Activated CD8-positive, alpha-beta memory T cell treated with anti-CD3 and anti-CD28 coated beads, Interleukin-2, amount 50 U/mL, for 24 hours (primary cell): Measurements from ENCODE around the gene ACOT8.
A peak's percentile ranks its signal among the peaks of the same experiment; 100 is the strongest.
"Not testable (repeated sequence)": the region's sequence is repeated elsewhere in the genome, so short reads cannot be mapped to it uniquely, and the experiment has no call there.

Experiments used
- DNase-seq: peaks from one replicate; pipeline ENCODE4 v3.0.0-alpha.2; 2020; ENCODE audit errors: extremely low read depth

Gene ACOT8

DNA sequence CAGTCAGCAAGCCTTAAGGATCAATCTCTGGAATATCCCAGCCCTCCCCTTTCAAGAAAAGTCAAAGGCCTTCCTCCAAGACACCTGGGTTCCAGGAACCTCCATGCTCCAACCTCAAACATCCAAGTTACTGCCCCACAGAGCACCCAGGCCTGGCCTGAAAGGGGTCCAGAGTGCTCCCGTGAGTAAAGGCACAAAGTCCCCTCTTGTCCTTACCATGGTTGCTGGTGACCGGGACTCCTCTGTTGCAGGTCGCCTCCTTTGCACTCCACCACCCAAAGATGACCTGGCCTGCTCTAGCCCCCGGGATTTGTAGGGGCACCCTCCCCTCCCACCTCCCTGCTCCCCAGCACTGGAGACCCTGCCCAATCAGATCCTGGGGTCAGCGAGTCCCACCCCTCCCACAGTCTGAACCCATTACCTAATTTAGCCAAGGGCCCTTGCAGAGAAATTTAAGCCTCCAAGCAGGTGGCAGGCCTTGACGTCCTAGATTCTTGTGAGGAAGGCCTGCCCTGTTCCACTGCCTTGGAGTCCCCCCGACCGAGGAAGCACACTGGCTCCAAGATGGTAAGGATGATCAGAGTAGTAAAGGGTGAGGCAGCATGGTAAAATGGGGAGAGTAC, 30.1 kb downstream of the ACOT8 start, which contains the start of gene TNNC2:
TNNC2 (minus strand) TSS at position 283 of the 623 bp plus-strand sequence; CDS start at position 219, 64 bp downstream.
- DNase-seq, result no peak

DNA sequence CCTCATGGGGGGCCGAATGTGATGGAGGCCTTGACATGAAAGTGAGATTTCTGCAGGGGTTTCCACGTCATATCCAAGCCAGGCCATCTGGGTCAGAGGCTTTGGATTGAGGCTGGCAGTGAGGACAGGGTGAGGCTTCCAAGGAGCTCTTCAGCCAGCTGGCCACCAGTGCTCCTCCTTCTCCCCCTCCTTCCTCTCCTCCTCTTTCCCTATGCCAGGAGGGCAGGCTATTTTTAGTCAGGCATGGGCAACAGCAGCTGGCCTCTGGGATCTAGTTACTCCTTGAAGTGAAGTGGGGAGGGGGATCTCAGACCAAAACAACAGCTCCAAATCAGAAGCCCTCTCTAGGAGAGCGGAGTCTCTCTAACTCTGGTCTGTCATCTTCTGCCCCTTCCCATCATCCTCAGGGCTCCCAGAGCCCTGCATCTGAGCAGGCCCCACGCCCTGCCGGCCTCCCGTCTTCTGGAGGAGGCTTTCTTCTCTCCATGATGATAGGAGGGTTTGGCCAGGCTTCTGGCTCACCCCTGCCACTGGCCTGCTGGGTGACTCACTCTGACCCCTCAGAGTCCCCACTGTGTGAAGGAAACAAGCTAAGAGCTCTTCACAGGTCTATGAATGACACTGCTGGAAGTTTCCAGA, 30.7 kb downstream of the ACOT8 start:
- DNase-seq, result no peak

DNA sequence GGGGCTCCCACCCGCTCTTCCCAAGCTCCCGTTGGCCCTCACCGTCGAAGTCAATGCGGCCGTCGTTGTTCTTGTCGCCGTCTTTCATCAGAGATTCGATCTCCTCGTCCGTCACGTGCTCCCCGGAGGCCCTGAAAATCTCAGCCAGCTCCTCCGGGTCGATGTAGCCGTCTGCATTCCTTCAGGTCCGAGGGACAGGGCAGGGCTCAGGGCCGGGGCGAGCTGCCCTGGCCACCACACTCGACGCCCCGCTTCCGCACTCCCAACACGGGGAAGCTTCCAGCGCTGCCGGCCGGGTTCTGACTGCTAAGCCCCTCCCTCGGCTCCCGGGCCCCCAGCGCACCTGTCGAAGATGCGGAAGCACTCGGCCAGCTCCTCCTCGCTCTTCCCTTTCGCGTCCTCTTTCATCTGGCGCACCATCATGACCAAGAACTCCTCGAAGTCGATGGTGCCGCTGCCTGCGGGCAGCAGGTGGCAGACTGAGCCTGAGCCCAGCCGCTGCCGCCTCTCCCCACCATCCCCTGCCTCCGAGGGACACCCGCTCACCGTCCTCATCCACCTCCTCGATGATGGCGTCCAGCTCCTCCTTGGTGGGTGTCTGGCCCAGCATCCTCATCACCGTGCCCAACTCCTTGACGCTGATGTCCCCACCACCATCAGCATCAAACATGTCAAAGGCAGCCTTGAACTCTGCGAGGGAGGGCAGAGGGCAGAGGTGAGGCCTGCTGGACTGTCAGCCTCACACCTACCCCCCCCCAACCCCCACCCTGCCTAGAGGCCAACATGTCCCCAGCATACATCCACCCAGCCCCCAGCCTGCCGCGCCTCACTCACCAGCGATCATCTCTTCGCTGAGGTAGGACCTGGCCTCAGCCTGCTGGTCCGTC, 33.0 kb downstream of the ACOT8 start:
- no peak for DNase-seq

DNA sequence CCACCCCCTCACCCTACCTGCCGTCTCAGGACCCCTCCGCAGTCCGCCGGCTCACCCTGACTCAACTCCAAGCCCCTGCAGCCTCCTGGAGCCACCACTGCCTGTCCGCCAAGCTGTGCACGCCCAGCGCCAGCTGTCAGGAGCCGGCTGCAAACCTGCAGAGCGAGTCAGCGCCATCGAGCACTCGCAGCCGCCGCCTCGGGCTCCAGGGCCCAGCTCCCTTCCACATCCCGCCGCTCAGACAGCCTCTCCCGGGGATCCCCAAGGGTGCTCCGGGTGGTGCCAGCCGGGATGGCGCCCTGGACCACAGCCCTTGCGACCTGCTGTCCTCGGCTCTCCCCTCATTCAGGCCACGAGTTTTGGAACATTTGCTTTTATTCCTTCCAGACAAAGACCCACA, 34.3 kb downstream of the ACOT8 start:
- DNase-seq, result no peak

DNA sequence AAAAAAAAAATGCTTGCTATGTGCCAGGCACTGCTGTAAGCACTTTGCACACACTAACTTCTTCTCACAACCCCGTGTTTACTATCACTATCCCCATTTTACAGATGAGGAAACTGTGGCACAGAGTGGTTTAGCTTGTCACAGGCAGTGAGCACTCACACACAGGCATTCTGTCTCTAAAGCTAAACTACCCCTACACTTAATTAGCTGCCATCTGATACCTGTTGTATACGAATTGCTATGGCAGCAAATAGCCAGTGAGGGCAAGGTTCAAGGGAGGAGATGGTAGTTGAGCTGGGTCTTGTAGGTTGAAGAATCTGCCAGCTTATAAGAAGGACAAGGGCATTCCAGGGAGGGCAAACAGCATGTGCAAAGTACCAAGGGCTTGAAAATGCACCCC, 35.2 kb downstream of the ACOT8 start:
- no peak for DNase-seq

DNA sequence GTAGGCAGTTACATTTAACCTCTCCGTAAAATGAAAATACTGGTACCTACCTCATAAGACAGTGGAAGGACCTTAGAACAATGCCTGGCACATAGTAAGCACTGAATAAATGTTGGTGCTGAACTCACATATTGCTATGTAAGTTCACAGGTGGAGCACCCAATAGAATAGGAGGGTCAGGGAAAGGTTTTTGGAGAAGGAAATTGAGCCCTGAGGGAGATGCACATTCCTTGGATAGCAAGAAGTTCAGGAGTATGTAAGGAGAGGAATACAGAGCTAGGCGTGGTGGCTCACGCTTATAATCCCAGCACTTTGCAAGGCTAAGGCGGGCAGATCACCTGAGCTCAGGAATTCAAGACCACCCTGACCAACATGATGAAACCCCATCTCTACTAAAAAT, 37.7 kb downstream of the ACOT8 start:
- no peak for DNase-seq

DNA sequence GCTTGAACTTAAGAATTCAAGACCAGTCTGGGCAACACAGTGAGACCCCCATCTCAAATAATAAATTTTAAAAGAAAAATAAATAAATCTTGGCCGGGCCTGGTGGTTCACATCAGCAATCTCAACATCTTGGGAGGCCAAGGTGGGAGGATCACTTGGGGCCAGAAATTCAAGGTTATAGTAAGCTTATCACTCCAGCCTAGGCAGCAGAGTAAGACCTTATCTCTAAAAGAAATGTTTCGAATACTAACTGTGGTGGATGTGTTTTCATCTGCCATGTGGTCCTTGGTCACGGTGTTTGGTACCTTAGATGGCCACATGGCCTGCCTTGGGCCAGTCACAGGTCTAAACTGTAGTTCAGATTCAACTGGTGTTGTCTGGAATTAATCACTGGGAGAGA, 39.0 kb downstream of the ACOT8 start:
- DNase-seq, result no peak

DNA sequence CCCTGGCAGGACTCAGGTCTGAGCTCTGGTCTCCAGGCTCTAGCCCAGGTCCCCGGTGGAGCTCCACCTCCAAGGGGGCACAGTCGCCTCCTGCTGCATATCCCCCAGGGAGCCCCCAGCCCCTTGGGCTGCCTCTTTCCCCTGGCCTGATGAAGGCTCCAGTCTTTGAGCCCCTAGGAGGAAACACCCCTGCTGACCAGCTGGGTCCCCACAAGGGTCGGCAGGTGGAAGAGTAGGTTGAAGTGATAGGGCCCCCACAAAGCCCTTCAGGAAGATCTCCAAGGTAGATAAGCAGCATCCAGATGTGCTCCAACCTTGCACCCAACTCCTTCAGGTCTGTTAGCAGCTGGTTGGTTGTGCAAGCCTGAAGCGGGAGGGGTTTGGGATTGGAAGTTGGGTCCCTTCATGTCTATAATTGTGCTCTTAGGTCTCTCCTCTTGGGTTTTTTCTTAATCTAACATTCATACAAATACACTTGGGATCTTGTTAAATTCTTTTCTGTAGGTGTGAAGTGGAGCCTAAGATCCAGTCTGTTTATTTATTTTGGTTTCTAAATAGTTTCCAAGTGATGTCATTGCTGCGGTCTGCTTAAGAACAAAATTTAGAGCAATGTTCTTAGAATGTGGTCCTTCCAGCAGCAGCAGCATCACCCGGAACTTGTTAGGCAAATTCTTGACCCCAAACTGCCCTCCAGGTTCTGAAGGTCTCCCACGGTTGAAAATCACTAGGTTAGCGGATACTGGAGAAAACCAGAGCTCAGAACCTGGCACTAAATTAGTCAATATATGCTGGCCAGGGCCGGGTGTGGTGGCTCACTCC, 39.6 kb downstream of the ACOT8 start:
- DNase-seq, result no peak

DNA sequence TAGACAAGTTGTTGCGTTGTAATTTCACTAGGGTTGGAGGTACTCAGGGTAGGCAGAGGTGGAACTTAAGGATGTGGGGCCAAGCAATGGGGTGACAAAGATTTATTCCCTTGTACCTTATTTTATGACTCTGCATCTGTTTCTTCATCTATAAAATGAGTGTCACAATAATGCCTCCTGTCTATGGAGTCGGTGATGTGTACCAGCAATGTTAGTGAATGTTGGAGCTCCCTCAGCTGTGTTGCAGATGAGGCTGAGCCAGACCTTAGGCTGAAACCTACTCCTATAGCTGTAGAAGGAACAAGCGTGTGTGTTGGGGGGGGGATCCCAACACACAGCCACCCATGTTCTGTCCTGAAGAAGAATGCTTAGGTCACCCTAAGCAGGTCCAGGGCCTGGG, 40.2 kb downstream of the ACOT8 start:
- no peak for DNase-seq

DNA sequence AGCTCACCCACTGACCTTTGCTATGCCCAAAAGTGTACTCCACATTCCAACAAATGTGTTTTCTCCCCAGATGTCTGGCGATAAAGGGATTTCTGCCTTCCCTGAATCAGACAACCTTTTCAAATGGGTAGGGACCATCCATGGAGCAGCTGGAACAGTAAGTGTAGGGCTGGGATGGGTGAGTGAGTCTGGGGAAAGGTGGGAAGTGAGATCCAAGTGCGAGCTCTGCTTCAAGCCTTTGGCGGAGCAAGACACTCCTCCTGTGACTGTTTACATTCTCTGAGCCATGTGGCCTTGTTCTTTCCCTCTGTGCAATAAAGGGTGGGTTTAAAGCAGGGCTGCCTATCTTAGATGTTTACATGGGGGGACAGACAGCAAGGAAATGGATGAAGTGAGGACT, 42.9 kb downstream of the ACOT8 start:
- DNase-seq, result no peak

DNA sequence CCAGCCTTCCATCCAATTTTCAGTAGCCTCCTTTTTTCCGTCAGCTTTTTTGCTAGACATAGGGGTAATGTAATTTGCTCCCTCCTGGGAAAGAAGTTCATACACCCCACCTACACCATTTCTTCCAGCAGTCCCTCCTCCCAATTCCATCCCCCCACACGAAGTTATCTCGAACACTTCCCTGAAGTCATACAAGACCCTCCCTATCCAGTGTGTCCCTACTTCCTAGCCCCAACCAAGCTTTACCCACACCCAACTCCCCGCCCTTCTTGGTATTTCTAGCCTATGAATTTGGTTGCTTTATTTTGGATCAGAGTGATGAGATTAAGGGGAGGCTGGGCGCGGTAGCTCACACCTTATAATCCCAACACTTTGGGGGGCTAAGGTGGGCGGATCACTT, 43.7 kb downstream of the ACOT8 start:
- DNase-seq, result no peak

DNA sequence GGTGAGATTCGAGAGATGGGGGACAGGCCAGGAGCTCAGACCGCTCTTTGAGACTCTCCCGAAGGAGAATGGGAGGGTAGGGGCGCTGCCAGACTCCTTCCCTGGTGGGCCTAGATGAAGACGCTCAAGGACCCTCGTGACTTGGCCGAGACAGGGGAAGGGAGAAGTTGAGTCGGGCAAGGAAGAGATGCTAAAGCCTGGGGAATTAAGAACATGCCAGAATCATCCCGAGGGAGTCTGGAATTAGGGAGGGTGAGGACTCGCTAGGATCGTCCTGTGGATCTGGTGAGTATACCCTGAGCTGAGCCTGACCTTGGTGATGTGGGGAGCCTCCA, 44.2 kb downstream of the ACOT8 start:
- DNase-seq, result no peak

DNA sequence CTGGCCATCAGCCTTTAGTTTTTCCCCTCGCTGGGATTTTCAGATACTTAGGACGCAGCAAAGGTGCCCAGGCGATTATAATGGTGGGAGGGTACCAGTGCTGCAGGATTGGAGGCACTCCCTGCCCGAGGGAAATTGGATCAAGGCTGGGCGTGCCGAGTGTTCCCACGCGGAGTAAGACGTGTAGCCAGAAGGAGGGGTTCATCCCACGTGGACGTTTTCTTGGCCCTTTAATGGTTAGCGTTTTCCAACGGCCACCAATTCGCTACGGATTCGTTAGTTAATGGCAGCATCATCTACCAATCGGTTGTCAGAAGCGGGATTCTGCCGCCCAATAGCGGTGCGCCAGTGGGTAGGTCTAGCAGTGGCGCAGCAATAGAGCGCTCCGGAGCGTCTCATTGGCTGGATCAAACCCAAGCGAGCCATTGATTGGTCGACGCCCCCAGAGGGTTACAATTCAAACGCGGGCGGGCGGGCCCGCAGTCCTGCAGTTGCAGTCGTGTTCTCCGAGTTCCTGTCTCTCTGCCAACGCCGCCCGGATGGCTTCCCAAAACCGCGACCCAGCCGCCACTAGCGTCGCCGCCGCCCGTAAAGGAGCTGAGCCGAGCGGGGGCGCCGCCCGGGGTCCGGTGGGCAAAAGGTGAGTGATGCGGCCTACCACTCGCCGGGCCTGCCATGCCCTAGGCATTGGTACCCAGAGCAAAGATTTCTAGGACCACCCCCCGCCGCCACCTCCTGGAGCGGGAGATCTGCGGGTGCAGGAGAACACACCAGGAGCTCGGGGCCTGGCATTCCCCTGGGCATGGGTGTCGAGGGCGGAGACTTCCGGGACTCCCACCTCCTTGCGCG, 44.8 kb downstream of the ACOT8 start, which contains the start of gene UBE2C:
UBE2C (plus strand) TSS at position 488 of the 849 bp plus-strand sequence; CDS start at position 540, 52 bp downstream.
- peak; percentile 93 for DNase-seq

DNA sequence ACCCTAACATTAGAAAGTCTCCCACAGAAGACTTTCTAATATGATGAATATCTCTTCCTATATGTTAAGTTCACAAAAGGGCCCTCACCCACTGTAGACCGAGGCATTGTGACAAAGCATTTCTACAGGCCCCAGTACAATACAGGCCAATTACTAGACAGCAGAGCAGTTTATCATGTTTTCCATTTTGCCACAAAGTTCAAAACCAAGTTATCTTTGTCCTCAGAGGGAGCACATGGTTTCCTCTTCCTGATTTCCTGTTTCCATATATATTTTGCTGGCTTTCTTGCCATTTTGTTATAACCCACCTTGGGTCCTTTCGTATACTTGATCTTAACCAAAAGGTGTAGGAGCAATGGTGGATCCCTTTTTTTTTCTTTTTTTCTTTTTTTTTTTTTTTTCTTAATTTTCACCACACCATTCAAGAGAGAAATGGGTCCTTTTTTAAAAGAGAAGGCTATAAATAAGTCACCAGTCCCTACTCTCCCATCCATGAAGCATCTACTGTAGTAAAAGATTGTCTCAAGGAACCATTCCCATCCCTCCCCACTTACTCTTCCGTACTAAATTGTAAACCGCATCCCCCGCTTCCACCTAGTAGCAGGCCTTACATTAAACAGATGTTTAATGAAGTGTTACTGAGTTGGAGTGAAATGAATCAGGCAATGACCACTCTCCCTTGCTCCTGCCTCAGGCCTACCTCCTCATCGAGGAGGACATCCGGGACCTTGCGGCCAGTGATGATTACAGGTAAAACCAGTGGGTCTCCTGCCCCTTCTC, 46.8 kb downstream of the ACOT8 start:
- DNase-seq, result no peak

DNA sequence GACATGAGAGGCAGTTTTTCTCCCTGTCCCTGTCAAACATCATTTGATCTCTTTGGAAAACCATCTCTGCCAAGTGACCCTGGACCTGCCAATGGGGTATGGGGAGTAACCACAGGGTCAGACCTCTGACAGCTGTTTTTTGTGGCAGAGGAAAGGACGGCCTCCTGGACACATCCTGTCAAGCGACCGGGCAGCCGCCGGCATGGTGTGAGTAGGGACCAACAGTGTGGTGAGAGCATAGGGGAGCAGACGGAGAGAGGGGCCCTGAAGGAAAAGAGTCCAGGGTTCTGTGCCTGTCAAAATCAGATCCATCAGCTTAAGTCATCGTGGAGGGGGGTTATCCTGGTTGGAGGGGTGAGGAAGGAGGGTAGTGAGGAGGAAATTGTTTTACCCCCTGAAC, 55.3 kb downstream of the ACOT8 start:
- DNase-seq, result no peak

DNA sequence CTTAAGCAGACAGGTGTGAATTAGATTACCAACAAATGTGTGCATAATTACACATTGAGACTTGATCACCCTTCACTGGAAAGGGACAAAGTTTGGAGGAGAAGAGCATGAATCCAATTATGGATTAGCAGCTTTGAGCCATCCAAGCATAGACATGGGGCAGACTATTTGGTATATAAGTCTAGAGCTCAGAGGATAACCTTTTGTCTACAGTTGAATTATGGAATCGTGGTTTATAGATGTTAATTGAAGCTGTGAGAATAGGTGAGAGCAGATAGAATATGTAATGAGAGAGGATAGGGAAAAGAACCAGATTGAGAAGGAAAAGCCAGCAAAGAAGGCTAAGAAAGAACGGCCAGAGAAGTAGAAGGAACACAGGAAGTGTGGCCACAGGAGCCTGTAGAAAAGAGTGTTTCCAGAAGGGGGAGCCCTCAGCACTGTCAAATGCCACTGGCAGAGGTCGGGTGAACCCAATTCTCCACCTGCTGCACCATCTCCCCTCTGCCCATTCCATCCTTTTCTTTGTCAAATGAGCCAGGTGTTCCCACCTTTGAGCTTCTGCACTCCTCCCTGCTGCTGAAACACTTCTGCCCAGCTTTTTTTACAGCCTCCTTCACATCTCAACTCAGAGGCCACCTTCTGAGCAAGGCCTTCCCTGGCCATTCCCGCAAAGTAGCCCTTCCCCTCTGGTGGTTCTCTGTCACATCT, 58.1 kb downstream of the ACOT8 start:
- peak; percentile 23 for DNase-seq

DNA sequence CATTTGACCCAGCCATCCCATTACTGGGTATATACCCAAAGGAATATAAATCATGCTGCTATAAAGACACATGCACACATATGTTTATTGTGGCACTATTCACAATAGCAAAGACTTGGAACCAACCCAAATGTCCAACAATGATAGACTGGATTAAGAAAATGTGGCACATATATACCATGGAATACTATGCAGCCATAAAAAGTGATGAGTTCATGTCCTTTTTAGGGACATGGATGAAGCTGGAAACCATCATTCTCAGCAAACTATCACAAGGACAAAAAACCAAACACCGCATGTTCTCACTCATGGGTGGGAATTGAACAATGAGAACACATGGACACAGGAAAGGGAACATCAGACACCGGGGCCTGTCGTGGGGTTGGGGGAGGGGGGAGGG, 59.2 kb downstream of the ACOT8 start:
- not testable (repeated sequence) for DNase-seq

DNA sequence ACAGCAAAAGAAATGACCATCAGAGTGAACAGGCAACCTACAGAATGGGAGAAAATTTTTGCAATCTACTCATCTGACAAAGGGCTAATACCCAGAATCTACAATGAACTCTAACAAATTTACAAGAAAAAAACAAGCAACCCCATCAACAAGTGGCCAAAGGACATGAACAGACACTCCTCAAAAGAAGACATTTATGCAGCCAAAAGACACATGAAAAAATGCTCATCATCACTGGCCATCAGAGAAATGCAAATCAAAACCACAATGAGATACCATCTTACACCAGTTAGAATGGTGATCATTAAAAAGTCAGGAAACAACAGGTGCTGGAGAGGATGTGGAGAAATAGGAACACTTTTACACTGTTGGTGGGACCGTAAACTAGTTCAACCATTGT, 59.7 kb downstream of the ACOT8 start:
- DNase-seq, result not testable (repeated sequence)

DNA sequence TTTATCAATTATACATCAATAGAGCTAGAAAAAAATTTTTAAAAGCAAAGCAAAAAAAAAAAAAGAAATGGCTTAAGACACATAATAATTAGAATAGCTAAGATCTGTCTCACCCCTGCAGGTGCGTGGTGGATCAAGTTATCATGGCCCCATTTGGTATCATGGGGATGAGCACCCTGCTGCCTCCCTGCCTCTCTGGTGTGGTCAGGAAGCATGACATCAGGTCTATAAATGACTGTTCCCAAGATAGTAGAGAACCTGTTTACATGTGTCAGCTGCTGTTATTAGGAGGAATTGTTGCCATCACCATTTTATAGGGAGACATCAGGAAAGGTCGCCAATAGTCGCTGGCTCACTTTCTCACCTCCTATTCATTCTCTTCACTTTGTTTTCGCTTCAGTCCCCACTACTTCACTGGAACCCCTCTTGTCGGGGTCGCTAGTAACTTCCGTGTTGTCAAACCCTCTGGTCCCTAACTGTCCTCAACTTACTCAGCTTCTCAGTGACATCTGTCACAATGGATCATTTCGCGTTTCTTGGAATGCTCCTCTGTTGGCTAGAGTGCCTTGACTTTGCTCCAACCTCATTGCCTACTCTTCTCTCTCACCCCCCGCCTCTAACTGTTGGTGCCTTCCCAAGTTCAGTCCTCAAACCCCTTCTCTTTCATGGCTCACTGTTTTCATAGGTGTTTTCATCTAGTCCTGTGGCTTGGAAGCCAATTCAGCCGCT, 60.7 kb downstream of the ACOT8 start:
- DNase-seq, result no peak
